GM12874 (cell line): Measurements from ENCODE around the gene LILRA5.

Experiments used
- CTCF ChIP-seq: IDR thresholded peaks from 2 replicates; pipeline ENCODE4 v1.5.1; 2011; ENCODE audit warnings: low read depth, mild to moderate bottlenecking, control low read depth, low read length, moderate library complexity; ENCODE audit not compliant: insufficient read depth

LILRA5 gene

DNA sequence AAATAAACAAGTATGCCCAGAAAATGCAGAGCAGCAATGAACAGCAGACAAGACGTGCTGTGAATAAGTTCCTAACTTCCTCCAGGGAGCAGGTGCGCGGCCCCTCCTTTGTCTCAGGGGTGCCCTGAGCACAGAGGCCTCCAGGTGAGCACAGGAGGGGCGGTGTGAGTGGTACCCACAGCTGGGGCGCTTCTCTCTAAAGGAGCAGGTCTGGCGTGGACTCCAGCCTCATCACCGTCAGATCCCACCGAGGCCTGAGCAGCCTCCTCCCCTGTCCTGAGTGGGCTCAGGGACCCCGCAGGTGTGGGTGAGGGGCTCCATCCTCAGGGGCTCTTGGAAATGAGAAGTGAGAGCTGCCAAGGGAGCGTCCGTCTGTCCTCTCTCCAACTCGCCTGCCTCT lies 3.2 kb downstream of the LILRA5 start:
- TF ChIP-seq CTCF, result no peak

DNA sequence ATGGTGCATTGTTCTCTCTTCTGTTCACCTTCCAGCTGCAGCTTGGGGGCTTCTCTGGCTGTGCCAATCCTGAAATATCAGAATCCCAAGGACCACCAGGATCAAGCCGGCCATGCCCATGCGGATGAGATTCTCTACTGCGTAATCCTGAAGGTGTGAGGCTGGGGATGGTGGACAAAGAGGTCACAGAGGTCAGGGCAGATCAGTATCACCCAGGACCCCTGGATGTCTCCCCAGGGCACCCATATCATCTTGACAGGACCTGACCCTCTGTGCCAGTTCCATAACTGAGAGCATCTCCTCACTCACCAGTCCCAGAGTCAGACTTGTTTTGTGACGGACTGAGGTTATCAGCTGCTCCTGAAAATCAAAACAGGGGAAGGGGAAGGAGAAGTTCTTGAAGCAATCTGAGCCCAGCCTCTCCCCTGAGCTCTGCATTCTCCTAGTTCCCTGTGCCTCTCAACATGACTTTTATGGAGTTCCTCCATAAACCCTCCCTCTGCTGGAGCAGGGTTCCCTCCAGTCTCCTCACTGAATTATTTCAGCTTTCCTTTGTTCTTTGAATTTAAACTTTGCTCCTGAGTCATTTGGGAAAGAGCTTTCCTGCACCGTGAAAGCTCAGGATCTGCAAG lies 5.5 kb downstream of the LILRA5 start:
- no peak for TF ChIP-seq CTCF

- no peak for TF ChIP-seq CTCF
Observed at GRCh38 chr19:54305141-54305540, 7.8 kb downstream of the LILRA5 start.

DNA sequence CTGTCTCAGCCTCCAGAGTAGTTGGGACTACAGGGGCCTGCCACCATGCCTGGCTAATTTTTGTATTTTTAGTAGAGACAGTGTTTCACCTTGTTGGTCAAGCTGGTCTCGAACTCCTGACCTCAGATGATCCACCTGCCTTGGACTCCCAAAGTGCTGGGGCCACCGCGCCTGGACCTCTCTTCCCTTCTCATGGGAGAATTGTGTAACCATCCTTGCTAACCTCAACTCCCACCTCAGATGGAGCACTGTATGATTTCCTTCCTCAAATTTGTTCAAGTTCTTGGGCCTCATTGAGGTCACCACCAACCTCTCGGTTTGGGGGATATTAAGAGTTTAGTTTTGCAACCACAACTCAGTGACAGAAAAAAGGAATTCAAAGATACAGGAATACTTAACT lies 10.7 kb downstream of the LILRA5 start:
- no peak for TF ChIP-seq CTCF

DNA sequence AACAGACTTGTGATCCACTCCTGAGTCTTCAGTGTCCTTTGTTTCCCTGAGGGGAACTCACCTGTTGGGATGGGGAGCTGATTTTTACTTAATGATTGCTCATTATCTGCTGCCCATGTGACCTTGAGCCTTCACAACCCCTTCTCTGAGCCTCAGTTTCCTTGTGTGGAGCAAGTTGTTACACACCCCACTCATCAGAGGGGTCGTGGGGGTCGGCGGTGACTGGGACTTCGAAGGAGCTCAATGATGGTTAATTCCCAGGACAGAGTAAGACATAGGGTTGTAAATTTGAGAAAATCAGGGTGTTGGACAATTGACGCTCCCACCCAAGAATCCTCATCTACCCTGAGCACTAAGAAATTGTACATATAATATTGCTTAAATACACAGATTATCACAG lies 13.5 kb downstream of the LILRA5 start:
- no peak for TF ChIP-seq CTCF

GRCh38 chr19:54299126-54299498 lies 13.9 kb downstream of the LILRA5 start:
- TF ChIP-seq CTCF, result no peak

DNA sequence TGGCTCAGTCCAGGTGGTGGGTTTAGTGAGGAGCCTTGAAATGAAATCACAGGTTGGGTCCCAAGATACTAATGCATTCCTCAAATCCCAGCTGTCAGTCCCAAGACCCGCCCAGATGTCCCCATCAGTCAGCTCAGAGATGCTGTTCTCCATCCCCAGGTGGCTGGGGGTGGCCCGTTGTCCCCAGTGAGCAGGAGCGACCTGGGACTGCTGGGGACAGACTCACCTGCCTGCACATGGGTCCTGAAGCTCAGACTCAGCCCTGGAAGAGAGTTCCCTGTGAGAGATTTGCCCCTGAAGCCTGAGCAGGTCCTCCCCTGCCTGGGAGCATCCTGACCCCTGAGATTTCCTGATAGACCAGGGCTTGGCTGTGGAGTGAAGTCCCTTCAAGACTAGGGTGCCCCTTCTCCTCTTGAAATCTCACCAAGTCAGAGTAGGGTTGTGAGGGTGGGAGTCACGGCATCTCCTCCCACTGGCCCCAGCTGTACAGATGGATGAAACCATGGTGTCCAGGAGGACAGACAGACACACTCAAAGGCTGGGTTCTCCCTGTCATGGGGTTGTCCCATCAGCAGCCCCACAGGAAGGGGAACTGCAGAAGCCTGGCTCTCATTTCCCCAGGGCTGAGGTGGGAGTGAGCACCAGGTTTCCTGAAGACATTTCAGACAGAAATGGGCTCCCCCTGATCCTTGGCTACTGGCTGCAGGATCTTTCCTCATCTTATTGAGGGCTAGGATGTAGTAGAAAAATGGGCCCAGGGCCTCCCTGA lies 14.4 kb downstream of the LILRA5 start:
- no peak for TF ChIP-seq CTCF
